Stimulated activated CD4-positive, alpha-beta T cell treated with anti-CD3 and anti-CD28 coated beads, Interleukin-2, amount 100 ng/mL, for 48 hours (primary cell): ENCODE measurements around the gene SFT2D3.

ENCODE experiments used
- DNase-seq, 2 donors: peaks; one replicate each; pipeline ENCODE4 v3.0.0-alpha.2; 2020

Gene SFT2D3

GRCh38 chr2:127683056-127683455, 18.2 kb upstream of the SFT2D3 start:
- no peak for DNase-seq

DNA sequence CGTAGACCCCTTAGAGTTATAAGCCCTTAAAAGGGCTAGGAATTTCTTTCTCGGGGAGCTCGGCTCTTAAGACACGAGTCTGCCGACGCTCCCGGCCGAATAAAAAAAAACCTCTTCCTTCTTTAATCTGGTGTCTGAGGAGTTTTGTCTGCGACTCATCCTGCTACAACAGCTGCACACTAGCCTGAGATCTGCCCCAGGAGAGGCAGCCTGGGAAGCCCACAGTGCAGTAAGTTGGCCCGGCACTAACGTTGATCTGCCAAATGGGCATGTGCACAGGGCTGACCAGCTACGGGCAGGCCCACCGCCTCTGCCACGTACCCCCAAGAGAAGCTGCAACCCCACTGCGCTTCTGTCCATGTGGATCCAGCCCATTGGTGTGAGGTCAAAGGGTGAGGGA, 17.5 kb upstream of the SFT2D3 start:
- no peak for DNase-seq

DNA sequence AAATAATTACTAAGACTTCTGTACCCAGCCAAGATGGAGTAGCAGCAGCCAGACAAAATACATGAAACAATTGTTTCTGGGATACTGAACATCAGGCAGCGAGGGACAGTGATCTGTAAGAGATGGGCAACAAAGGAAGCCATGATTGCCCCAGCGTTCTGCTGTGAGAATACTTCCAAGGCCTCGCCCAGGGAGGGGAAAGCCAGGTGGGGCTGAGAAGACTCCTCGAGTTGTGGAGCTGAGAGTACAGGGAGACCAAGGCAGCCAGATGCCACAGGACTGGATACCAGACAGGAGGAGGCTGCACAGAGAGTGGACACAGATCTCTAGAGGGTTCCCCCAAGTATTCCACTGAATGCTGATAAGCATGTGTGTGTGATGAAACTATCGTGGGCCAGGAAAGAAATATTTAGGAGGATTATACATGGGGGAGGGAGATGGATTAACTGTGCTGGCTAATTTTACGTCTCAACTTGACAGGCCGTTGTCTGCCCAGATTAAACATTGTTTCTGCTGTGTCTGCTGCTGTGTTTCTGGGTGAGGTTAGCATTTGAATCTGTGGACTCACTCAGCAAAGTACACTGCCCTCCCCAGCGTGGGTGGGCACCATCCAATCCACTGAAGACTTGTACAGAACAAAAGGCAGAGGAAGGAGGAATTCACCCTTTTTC, 15.8 kb upstream of the SFT2D3 start:
- no peak for DNase-seq

DNA sequence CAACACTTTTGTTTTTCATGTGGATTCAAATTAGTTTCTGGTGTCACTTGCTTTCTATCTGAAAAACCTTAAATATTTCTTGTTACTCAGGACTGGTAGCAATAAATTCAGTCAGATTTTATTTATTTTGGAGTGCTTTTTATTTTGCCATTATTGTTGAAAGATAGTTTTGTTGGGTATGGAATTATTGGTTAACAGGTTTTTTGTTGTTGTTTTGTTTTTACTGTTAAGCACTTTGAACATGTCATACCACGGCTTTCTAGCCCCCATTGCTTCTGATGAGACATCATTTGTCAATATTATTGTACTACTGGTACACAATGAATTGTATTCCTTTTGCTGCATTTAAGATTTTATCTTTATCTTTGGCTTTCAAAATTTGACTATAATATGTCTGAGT, 12.9 kb upstream of the SFT2D3 start:
- no peak for DNase-seq

DNA sequence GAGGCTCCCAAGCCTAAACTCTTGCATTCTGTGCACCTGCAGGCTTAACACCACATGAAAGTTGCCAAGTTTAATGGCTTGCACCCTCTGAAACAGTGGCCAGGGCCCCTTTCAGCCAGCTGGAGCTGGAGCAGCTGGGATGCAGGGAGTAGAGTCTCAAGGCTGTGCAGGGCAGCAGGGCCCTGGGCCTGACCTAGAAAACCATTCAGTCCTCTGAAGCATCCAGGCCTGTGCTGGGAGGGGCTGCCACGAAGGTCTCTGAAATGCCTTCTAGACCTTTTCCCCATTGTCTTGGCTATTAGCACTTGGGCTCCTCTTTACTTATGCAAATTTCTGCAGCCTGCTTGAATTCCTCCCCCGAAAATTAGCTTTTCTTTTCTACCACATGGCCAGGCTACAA, 10.6 kb upstream of the SFT2D3 start:
- DNase-seq = no peak

GRCh38 chr2:127694986-127695385, 6.3 kb upstream of the SFT2D3 start:
- no peak for DNase-seq

DNA sequence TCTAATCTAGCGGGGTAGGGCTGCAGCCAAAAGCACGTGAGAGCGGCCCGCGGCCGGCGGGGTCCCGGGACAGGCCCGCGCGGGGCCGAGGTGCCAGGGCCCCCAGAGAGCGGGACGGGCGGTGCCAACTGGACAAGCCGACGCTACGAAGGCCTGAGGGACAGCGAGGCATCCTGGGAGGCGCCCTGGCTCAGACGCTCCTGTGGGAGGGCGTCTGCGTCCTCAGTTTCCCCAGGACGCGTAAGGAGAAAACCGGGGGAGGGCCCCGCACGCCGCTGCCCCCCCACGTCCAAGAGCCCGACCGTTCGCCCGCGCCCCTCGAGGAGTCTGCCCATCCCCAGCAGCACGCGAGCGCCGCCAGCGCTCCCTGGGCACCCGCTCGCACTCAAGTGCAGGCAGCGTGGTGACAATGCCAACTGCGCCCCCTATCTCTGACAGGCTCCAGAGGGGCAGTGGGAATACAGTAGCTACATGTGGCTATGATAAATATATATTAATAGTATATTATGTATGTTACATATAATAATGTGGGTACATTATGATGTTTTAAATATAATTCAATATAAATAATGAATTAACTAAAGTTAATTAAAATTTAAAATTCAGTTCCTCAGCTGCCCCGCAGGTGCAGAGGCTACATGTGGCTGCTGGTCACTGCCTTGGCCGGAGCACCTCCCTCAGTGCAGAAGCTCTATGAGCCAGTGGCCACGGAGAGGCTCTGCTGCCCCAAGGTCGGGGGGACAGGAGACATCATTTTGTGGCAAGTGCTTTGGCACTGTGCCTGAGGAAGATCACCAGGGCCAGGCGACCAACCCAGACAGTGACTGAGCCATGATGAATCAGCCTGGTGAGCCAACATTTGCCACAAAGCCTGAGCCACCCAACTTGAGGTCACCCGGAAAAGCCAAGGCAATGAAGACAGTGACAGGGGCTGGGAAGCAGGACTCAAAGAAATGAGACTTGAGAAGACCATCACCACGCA, 5.5 kb upstream of the SFT2D3 start:
- no peak for DNase-seq

DNA sequence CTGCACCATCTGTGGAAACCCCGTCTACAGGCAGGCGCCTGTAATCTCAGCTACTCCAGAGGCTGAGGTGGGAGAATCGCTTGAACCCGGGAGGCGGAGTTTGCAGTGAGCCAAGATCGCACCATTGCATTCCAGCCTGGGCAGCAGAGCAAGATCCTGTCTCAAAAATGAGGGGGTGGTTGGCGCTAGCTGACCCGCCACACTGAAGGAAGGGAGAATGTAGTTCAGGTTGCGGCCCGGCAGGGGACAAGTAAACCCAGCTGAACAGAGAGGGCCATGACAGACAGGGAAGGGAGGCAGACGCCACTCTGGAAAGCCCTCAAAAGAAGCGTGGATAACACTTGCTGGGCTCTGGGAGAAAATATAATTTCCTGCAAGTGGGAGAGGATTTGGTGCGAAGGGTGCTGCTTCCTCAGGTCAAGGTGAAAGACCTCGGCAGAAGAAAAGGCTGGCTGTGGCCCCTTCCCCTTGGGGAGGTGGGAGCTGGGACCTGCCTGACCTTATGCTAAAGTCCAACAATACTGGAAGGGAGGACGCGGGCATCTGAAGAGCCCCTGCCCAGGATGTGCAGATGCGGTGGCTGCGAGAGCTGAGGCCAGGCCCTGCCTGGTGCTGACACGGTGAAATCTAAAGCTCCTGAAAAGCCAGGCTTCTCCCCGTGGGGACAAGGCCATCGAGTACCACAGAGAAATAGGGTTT, 3.7 kb upstream of the SFT2D3 start:
- DNase-seq = no peak

DNA sequence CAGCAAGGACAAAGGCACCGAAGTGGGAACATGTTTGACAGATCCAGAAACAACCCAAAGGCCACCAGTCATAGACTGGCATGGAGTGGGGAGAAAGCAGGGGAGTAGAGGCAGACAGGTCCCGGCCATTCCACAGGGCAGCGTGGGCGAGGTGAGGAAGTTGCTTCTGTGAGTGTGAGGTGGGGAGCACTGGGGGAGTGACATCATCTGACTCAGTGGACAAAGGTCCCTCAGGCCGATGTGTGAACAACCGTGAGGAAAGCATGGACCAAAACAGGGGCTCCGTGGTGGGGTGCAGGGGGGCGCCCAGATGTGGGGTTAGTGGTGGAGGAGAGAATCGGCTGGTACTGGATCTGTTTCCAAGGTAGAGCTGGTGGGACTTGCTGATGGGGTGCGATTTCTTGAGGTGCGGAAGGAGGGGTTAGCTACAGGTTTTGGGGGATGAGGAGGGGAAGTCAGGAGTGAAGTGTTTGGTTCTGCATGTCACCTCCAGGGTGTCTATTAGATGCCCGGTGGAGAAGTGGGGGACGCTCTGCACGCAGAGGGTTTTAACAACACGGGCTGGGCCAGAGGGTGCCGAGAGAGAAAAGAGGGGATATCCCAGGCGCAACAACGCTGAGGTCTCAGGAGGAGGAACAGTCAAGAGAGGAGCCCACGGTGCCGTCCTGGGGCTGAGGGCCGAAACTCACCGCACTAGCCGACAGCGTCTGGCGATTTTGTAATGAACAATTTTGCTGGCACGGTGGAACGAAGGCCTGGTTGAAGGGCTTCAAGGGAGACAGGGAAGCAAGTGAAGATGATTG, 2.5 kb upstream of the SFT2D3 start:
- no peak for DNase-seq

- DNase-seq = peak in 1 of 2 donors; percentile 9
These were observed 637 bp upstream of the SFT2D3 start for GRCh38 chr2:127700527-127701192.

- DNase-seq = peak; percentile 63 to 70
These were observed 526 bp downstream of the SFT2D3 start for GRCh38 chr2:127701651-127702394.

GRCh38 chr2:127702395-127703009, 1.2 kb downstream of the SFT2D3 start:
- DNase-seq = no peak

DNA sequence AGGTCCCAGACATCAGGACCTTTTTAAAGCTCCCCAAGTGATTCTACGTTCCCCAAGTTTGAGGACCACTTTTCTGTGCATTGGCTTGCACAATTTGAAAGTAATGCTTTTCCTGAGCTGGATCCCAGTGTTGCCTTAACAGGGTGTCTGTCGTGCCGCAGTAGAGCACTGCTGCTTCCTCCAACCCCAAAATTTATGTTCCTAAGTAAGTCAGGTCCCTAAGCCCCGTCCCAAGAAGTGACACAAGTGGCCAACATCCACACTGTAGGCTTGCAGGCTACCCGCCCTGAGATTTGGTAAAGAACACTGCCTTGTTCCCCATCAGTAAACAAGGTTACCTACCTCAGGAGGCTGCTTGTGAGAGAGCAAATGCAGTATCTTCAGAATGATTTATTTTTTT, 2.0 kb downstream of the SFT2D3 start:
- DNase-seq = no peak

DNA sequence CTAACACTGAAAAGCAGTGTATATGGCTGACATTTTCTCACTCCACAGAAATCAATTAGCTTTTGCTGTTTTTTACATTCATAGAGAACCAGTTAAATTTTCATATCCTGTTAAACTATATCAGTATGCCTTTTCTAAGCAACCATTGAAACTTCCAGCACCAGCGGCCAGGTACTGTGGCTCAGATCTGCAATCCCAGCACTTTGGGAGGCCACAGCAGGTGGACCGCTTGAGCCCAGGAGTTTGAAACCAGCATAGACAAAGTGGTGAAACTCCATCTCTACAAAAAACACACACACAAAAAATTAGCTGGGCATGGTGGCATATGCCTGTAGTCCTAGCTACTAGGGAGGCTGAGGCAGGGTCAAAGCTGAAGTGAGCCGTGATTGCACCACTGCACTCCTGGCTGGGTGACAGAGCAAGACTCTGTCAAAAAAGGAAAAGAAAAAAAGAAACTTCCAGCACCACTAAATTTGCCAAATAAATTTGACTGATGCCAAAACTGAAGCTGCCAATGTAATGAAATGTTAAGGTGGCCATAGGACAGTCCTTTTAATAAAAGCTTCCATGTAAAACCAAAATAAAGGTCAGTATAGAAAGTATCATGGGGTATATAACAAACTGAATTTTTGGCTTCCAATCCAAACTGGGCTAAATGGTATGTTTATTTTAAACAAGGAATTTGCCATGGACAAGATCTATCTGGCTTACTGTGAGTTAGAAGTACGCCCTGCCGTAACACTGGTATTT, 3.5 kb downstream of the SFT2D3 start:
- DNase-seq = no peak

DNA sequence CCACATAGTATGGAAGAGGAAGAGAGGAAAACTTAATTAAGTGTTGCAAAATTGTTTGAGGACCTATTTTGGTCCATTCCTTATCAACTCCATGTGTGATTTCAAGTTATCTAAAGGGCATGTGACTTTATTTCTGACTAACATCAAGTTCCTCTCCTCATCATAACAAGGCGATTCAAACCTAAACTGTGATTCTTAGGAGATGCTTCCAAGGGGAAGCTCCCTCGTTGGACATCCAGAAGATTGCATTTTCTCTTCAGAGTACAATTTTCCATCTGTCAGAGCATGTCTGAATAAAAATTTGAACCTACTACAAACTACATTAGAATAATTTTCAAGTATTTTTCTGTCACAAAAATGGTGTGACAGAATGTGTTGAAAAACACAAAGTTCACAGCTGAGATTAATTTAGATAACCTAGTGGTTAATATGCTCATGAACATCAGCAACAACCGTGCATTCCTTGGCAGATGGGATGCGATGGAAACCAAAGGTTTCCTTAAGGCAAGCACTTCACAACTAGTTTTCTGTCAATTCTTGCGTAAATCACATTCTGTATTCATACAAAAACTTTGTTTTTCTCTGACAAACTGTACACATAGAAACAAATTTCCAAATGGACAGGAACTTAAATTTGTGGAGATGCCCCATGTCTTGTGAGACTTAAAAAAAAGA, 4.2 kb downstream of the SFT2D3 start:
- DNase-seq = no peak

DNA sequence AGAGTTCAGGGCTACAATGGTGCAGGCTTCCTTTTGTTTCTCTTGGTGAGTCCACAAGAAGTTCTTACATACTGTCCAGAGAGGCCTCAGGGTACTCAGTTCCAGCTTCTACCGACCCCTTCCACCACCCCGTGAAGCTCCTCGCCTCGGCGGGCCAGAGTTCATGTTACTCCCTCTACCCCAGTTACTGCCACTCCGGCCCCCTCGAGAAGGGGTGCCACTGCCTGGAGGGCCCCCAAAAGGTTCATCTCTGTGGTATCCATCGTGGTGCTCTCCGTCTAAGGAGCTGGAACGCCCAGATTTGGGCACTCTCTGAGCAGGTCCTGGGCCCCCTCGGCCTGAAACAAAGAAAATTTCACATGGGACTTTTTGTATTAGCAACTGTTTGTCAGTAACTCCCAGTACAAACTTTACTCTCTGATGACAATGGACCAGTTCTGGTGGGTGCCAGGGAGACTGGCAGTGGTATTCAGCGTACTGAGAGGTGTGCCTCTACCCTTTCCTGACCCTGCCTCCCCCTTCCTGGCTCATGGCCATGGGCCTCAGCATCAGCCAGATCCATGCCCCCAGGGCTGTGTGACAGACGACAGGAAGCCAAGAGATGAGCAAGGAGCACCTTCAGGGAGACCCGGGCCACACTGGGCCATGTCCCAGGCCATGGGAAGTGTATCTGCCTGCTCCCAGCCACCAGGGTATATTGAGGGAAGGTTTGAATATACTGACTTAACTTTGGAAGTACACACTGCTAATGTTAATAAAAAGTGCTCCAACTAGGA, 5.1 kb downstream of the SFT2D3 start:
- DNase-seq = no peak

- no peak for DNase-seq
These were observed 6.8 kb downstream of the SFT2D3 start for GRCh38 chr2:127707890-127708648.

- DNase-seq = no peak
These were observed 8.0 kb downstream of the SFT2D3 start for GRCh38 chr2:127709336-127709735.
